Neutrophil (primary cell): ENCODE measurements around the gene STAT4.

Source experiments
- H3K27ac ChIP-seq: fragments of 200-600 bp; sonication (generic); 2 replicates; pipeline ENCODE4 v1.5.1; 2016; ENCODE audit warnings: mild to moderate bottlenecking, moderate library complexity
- H3K27me3 ChIP-seq: fragments of 200-600 bp; sonication (generic); 2 replicates; pipeline ENCODE4 v1.6.0; 2016; ENCODE audit warnings: mild to moderate bottlenecking
- H3K36me3 ChIP-seq: fragments of 200-600 bp; sonication (generic); 2 replicates; pipeline ENCODE4 v1.5.1; 2017
- H3K4me1 ChIP-seq, 2 experiments: fragments of 200-600 bp in 1 of 2; sonication (generic) in 1 of 2; 1 replicate in 1 of 2; 2 replicates in 1 of 2; pipeline versions ENCODE4 v1.5.1 to v1.6.1; 2013 to 2016; ENCODE audit warnings: low read depth in 1 of 2, low read length in 1 of 2, mild to moderate bottlenecking in 1 of 2, moderate library complexity in 1 of 2; ENCODE audit not compliant: control insufficient read depth in 1 of 2, insufficient read depth in 1 of 2
- H3K4me3 ChIP-seq, 2 experiments: fragments of 200-600 bp in 1 of 2; sonication (generic) in 1 of 2; 1 replicate in 1 of 2; 2 replicates in 1 of 2; pipeline ENCODE4 v1.5.1; 2013 to 2016; ENCODE audit warnings: low read depth in 1 of 2, low read length in 1 of 2, mild to moderate bottlenecking in 1 of 2, moderate library complexity in 1 of 2
- H3K9me3 ChIP-seq: fragments of 200-600 bp; sonication (generic); 2 replicates; pipeline ENCODE4 v1.5.1; 2016
- TF ChIP-seq, protein P1 (sequence below): fragments of 200-600 bp; sonication (generic); IDR thresholded peaks from 2 replicates; pipeline ENCODE4 v1.5.1; 2016; ENCODE audit warnings: antibody characterized with exemption

STAT4 gene

DNA sequence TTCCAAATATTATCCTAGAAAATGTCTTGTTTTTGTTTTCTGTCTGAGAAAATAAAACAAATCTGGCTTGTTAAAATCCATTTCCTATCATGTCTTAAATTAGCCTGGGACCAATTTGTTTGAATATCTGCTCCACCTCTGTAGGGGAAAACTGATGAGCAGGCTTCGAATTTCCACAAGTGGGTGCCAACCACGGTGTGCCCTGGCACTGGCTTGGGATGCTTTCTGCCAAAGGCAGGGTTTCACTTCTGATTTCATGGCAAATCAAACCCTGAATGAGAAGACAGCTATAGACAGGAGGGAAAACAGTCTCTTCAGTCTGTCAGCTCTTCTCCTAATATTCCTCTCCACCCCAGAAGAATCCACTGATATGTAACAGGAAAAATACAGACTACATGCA, 33.7 kb upstream of the STAT4 start:
- H3K4me1 ChIP-seq = peaks cover 0 to 2% of the 10 kb centered on the region in 2 experiments
- TF ChIP-seq, protein P1, sequence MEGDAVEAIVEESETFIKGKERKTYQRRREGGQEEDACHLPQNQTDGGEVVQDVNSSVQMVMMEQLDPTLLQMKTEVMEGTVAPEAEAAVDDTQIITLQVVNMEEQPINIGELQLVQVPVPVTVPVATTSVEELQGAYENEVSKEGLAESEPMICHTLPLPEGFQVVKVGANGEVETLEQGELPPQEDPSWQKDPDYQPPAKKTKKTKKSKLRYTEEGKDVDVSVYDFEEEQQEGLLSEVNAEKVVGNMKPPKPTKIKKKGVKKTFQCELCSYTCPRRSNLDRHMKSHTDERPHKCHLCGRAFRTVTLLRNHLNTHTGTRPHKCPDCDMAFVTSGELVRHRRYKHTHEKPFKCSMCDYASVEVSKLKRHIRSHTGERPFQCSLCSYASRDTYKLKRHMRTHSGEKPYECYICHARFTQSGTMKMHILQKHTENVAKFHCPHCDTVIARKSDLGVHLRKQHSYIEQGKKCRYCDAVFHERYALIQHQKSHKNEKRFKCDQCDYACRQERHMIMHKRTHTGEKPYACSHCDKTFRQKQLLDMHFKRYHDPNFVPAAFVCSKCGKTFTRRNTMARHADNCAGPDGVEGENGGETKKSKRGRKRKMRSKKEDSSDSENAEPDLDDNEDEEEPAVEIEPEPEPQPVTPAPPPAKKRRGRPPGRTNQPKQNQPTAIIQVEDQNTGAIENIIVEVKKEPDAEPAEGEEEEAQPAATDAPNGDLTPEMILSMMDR = no peak
- no peaks in the 10 kb centered on the region for H3K36me3 ChIP-seq
- H3K27me3 ChIP-seq = peaks cover 7% of the 10 kb centered on the region
- no peak overlapping the region for H3K27ac ChIP-seq
- H3K4me3 ChIP-seq = no peak overlapping the region
- H3K9me3 ChIP-seq = no peaks in the 10 kb centered on the region

DNA sequence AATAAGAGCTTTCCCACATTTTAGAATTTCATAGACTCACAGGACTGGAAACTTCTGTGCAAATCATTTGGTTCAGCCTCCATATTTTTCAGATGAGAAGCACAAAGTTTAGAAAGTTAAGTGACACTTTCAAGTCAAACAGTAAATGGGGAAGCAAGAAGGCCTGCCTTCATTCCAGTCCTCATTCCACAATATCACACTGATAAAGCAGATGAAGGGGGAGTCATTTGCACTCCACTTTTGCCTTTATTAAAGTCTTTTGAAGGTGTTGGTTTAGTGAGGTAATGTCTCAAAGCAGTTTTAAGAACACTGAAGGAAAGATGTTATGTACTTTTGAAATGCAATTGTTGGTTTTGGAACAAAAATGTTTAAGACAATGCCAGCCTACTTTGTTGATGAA, 32.7 kb upstream of the STAT4 start:
- H3K36me3 ChIP-seq = no peaks in the 10 kb centered on the region
- H3K4me3 ChIP-seq = no peak overlapping the region
- H3K9me3 ChIP-seq = no peaks in the 10 kb centered on the region

DNA sequence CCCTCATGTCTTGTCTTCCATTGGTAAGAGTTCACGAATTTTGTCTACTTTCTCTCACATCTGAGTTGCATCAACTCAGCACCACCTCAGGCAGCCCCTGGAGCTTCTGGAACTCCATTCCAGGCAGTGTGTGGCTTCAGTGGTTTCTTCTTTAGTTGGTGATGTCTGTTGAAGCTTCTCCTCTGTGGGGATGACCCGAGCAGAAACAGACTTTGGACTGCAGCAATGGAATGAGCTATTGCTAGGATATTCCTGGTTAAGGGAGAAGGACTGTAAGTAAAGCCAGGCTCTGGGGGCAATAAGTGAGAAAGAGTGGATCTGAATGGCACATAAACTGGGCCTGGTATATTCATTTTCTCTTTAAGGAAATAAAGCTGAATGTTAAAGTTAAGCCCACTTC, 32.3 kb upstream of the STAT4 start:
- Histone ChIP-seq H3K4me1 (no peaks in the 10 kb centered on the region), H3K9me3 (no peaks in the 10 kb centered on the region), H3K4me3 (no peak overlapping the region), H3K36me3 (no peaks in the 10 kb centered on the region), H3K27me3 (peaks cover 7% of the 10 kb centered on the region), H3K27ac (no peak overlapping the region)
- TF ChIP-seq, protein P1 = no peak

More for the DNA sequence above, 32.7 kb upstream of the STAT4 start:
- H3K27me3 ChIP-seq = peaks cover 7% of the 10 kb centered on the region
- H3K27ac ChIP-seq = no peak overlapping the region
- H3K4me1 ChIP-seq = no peaks in the 10 kb centered on the region
- TF ChIP-seq, protein P1 = no peak

DNA sequence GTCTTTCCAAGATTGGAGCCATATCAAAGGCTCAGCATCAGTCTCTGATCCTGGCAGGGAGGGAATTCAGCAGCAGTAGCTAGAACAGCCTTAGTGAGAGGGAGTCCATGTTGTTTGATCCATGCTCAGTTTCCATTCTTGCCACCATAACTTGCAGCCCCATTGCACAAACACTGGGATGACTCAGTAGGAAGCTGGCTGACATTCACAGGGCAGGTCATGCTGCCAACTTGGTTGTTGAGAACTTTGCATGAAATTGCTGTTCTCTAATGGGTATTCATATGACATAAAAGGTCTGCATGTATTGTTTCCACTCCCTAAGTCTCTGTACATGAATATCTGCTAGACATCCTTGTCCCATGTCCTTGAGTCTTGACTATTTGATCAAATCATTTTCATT, 29.9 kb upstream of the STAT4 start:
- no peak overlapping the region for H3K27ac ChIP-seq
- H3K36me3 ChIP-seq = no peaks in the 10 kb centered on the region
- TF ChIP-seq, protein P1 = no peak
- no peak overlapping the region for H3K4me3 ChIP-seq
- no peaks in the 10 kb centered on the region for H3K9me3 ChIP-seq
- H3K27me3 ChIP-seq = peaks cover 7% of the 10 kb centered on the region
- no peaks in the 10 kb centered on the region for H3K4me1 ChIP-seq

DNA sequence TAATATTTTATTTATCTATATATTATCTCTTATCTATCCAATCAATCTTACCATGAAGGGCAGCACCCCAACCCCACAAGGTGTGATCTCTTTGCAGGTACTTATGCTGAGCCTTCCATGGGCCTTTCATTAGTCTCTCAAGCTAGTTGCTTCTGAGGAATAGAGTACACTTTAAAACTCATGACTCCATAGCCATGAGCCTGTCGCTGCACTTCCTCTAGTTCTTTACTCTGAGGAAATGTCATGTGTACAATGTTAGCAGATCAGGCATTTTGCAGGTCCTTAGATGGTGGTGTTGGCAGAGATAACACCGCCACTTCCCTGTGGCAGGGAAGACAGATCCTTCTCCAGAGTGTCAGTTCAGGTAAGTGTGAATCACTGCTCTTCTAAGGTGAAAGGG, 29.5 kb upstream of the STAT4 start:
- TF ChIP-seq, protein P1 = no peak

More for the DNA sequence above, 29.5 kb upstream of the STAT4 start:
- Histone ChIP-seq H3K36me3 (no peaks in the 10 kb centered on the region), H3K27me3 (peaks cover 7% of the 10 kb centered on the region), H3K9me3 (no peaks in the 10 kb centered on the region), H3K4me1 (no peaks in the 10 kb centered on the region), H3K4me3 (no peak overlapping the region), H3K27ac (no peak overlapping the region)
